Putamen (tissue), 1 donor: ENCODE results near the gene PRSS12.
"Not testable (repeated sequence)": the region's sequence is repeated elsewhere in the genome, so short reads cannot be mapped to it uniquely, and the experiment has no call there.

Experiments
- DNase-seq: peaks from one replicate; pipeline ENCODE4 v3.0.0-alpha.2; 2016; ENCODE audit warnings: low spot score

The PRSS12 gene

GRCh38 chr4:118278473-118279274 lies 74.1 kb downstream of the PRSS12 start:
- DNase-seq, result peak; percentile 92

DNA sequence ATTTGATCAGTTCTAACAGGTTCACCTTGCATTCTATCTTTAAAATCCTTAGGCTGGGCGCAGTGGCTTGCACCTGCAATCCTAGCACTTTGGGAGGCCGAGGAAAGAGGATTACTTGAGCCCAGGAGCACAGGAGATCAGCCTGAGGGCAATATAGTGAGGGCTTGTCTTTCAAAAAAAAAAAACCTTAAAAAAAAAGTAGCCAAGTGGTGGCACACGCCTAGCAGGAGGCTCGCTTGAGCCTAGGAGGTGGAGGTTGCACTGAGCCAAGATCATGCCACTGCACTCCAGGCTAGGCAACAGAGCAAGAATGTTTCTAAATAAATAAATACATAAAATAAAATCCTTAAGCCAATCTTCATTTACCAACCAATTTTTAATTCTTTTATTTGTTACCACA lies 75.6 kb downstream of the PRSS12 start:
- no peak for DNase-seq

- DNase-seq, result no peak
Observed at GRCh38 chr4:118276580-118276979, 76.2 kb downstream of the PRSS12 start.

GRCh38 chr4:118273642-118274041 lies 79.2 kb downstream of the PRSS12 start:
- no peak for DNase-seq

GRCh38 chr4:118271788-118272187 lies 81.0 kb downstream of the PRSS12 start:
- no peak for DNase-seq

- DNase-seq, result peak; percentile 37
Observed at GRCh38 chr4:118270492-118270891, 82.3 kb downstream of the PRSS12 start.

- no peak for DNase-seq
Observed at GRCh38 chr4:118268780-118269179, 84.0 kb downstream of the PRSS12 start.

- DNase-seq, result not testable (repeated sequence)
Observed at GRCh38 chr4:118266145-118266496, 86.7 kb downstream of the PRSS12 start.

- DNase-seq, result no peak
Observed at GRCh38 chr4:118265312-118266144, 87.3 kb downstream of the PRSS12 start.

DNA sequence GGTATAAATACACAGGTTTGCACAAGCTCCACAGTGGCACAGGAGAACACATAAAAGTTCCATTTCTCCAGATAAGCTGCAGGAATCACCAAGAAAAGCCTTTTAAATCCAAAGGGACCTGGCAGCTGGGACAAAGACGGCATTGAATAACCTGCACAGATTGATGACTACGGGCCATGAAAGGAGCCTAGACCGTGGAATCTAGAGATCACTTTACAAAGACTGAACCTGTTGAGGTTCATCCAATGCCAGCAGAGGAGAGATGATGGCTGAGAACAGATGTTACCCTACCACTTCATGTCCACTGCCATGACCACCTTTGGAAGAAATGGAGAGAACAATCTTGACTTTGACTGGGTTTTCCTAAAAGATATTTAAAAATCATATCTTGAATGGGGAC lies 88.7 kb downstream of the PRSS12 start:
- DNase-seq, result no peak

DNA sequence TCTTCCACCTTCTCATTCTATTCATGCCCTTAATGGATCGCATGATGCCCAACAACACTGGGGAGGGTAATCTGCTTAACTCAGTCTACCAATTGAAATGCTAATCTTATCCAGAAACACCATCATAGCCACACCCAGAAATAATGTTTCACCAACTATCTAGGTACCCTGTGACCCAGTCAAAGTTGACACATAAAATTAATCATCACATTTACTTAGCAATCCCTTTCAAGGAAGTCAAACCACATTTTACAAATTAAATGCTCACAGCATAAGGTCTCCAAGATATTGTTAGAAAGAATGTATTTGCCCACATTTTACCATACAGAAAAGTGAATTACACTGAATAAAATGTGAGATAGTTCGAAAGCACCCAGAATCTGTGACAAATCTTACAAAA lies 92.5 kb downstream of the PRSS12 start:
- DNase-seq, result no peak

DNA sequence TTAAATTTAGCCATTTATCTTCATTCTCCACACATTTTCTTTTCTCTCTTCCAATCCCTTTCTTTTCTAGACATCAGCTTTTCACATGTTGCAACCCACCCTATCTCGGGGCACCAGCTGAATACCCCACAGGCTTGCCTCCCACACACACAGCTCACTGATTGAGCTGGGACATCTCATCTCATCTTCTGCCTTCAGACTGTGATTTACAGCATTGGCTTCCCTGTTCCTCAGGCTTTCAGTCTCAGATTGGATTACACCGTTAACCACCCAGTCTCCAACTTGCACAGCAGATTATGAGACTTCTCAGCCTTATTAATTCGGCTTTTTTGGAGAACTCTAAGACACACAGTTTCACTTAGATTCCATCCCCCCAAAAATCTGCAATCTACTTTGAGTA lies 93.7 kb downstream of the PRSS12 start:
- no peak for DNase-seq

DNA sequence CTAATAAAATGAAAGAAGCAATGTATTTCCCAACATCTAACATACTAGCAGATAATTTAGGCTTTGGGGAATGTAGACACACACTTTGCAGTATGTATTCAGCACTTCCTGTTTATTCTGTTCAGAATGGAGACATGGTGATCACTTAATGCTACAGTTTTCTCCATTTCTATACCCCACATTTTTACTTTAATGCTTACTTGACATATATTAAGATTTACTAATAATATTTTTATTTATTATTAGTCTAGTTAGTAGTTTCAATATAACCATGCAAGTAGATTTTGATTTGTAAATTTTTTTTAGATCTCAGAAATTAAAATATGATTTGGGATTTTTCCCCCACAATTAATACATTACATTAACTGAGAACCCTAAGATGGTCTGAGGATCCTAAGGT lies 98.4 kb downstream of the PRSS12 start:
- no peak for DNase-seq

- DNase-seq, result no peak
Observed at GRCh38 chr4:118249890-118250289, 102.9 kb downstream of the PRSS12 start.

GRCh38 chr4:118237531-118237930 lies 115.3 kb downstream of the PRSS12 start:
- DNase-seq, result no peak

GRCh38 chr4:118235566-118236120 lies 117.2 kb downstream of the PRSS12 start:
- no peak for DNase-seq
